ENCODE data around the gene CGREF1.

CGREF1 gene, protein sequence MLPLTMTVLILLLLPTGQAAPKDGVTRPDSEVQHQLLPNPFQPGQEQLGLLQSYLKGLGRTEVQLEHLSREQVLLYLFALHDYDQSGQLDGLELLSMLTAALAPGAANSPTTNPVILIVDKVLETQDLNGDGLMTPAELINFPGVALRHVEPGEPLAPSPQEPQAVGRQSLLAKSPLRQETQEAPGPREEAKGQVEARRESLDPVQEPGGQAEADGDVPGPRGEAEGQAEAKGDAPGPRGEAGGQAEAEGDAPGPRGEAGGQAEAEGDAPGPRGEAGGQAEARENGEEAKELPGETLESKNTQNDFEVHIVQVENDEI

GRCh38 chr2:27118525-27119329, at the start of gene CGREF1:
TSS of gene CGREF1 (minus strand) at chr2:27119128. CDS start at chr2:27104366, 14,762 bp downstream.
- no peak for DNase-seq

DNA sequence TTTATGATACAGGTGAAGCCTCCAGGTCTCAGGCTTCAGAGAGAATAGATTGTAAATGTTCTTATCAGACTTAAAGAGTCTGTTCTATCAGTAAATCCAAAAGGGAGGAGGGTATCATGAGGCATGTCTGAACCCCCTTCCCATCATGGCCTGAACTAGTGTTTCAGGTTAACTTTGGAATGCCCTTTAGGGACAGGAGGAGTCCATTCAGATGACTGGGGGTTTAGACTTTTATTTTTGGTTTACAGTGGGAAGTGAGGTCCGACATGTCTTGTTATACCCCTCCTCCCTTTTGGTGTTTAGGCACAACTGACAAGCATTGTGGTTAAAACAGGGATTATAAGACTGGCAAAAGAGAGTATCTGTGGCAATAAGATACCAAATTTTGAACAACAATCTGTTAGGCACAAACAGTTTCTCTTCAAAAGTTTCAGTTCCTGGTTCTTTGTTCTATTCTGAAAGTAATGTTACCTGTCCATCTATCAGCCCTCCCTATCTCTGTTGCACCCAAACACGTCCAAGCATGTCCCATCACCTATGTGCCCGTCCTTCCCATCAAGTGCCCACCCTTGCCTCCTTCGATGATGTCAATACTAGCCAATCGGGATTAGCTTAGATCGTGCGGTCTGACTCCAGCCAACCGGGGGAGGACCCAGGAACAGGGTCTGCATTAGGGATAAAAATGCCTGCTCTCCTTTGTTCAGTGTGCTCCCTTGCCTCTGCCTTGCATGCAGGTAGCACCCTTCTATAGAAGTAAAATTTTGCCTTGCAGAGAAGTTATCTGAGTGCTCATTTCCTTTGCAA, 46.2 kb upstream of the CGREF1 start:
- no peak for DNase-seq

DNA sequence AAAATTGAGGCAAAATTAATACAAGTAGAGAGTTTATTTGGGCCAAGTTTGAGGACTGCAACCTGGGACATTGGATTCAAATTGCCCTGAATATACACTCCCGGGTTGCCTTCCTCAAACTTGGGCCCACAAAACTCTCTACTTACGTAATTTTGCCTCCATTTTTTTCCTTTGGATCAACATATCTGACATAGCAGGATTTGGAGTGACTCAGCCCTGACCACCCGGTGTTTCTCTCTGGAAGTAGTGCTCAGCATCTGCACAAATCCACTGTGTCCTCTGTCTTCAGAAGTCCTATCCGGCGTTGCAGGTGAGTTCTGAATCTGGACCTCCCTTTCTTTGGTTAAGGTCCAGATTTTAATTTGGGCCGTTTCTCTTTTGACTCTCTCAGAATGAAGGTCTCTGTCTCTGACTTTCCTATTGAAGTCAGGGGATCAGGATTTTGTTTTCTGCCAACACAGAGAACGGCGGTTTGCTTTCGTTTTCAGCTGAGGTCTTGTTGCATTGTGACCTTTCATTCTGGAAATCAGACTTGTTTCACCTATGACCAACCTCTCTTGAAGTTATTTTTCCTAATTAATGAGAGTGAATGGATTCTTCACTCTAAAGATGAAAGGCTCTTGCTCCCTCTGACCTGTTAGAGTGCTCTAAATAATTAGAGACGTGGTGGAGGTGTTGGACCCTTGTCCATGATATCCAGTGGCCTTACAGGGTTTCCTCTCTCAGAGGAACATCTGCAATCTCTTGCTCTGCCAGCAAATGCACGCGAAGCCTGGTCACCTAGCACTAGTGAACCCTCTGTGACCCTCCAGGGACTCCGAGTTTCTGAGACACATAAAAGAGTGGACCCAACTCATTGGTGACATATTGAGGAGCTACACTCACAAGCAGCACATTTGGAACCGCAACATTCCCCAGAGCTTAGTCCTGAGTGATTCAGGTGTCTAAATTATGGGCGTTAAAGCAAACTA, 43.5 kb upstream of the CGREF1 start:
- DNase-seq, result no peak

DNA sequence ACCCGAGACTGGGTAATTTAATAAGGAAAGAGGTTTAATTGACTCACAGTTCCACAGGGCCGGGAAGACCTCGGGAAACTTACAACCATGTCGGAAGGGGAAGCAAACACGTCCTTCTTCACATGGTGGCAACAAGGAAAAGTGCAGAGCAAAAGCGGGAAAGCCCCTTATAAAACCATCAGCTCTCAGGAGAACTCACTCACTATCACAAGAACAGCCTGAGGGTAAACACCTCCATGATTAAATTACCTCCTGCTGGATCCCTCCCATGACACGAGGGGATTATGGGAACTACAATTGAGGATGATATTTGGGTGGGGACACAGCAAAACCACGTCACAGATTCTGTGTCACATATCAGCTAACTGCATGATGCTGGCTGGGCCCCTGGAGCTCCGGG, 41.3 kb upstream of the CGREF1 start:
- no peak for DNase-seq

DNA sequence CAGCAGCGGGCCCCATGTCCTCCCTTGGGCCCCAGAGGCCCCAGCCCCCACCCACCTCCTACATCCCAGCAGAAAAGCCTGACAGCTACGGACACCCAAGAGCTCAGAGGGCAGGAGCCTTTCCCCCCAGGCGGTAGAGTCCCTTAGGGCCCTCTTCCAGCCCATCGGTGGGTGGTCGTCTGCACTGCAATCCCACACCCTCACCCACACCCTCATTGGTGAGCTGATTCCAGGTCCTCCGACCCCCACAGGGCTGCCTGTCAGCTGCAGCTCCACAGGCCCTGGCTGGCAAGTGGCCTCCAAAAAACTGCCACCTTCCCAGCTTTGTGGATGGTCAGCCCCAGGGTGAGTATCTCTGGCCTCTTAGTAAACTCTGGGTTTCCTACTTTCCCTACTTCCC, 40.3 kb upstream of the CGREF1 start:
- no peak for DNase-seq

DNA sequence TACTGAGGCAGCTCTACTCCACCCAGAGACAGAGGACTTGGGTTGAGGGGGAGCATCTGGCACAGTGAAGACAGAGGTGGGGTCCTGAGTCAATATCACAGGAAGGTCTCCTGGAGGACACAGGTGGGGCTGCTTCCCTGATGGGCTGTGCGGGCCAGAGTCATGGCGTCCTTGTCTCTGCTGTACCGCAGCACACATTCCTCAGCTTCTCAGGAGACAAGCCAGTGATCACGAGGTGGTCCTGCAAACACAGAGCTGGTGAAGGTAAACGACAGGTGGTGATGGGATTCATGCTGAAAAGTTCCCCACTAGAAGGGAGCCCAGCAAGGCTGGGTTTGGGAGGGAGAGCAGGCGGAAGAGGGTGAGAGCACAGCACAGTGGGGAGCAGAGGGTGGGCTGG, 39.5 kb upstream of the CGREF1 start:
- DNase-seq, result no peak

GRCh38 chr2:27155069-27155520, 36.2 kb upstream of the CGREF1 start:
- DNase-seq, result no peak

DNA sequence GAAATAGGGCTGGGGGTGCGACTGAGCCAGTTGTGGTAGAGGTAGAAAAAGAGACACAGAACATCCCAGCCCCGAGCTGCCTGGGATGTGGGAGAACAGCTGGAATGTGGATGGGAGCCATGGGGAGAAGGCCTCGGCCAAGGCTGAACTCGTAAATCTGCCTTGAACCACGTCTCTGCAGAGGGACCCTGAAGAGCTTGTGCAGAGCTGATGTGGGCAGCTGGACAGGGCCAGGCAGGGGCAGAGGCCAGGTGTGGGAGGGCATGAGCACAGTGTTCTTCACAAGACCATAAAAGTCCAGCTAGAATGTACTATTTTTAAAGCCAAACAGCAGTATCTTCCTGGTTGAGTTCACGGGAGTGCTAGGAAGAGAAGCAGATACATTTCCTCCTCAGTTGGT, 35.6 kb upstream of the CGREF1 start:
- no peak for DNase-seq

- DNase-seq, result no peak
Observed at GRCh38 chr2:27152796-27153464, 34.0 kb upstream of the CGREF1 start.

DNA sequence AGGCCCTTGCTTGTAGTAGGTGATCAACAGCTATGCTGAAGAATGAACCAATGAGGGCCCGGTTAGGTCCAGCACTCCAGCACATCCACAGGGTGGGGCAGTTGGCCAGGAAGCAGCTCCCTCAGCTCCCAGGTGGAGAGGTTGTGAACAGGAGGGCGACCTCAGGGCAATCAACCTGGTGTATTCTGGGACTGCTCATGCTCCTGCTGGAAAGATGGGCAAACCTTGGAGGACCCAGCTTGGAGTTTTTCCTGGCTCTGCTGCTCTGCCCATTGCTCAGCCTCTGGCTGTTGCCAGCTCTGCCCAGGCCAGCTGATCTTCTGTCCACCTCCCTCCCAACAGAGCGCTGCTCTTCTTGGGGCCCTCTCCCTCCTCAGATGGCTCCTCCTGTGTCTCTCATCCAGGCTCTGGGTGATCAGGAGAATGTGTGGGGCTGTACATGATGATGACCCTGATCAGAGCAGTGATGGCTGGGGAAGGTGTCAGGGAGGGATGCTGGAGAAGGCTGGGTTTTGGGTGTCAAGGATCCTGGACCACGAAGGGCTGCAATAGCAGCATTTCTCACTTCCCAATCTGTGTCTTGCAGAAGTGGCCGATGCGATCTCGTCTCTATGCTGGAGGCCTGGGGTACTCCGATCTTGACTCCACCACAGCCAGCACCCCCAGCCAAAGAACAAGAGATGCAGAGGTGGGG, 33.3 kb upstream of the CGREF1 start:
- no peak for DNase-seq

- no peak for DNase-seq
Observed at GRCh38 chr2:27150639-27151230, 31.8 kb upstream of the CGREF1 start.

- DNase-seq, result no peak
Observed at GRCh38 chr2:27149570-27150405, 30.9 kb upstream of the CGREF1 start.

- no peak for DNase-seq
Observed at GRCh38 chr2:27148801-27149439, 30.0 kb upstream of the CGREF1 start, which contains the start of gene TCF23. TSS of gene TCF23 (plus strand) at chr2:27149004. CDS start at chr2:27149134, 130 bp downstream.

GRCh38 chr2:27147935-27148334, 29.0 kb upstream of the CGREF1 start:
- DNase-seq, result no peak

DNA sequence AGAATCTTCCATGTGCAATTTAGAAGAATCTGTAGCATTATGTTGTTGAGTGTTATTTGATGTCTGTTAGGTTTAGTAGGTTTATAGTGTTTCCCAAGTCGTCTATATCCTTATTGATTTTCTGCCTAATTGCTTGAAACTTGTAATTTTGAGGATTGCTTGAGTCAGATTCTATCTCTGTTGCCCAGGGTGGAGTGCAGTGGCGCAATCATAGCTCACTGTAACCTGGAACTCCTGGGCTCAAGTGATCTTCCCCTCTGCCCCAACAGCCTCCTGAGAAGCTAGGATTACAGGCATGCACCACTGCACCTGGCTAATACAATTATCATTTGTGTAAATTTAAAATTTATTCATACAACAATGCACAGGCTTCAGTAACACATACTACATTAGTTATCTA, 26.8 kb upstream of the CGREF1 start:
- DNase-seq, result no peak

DNA sequence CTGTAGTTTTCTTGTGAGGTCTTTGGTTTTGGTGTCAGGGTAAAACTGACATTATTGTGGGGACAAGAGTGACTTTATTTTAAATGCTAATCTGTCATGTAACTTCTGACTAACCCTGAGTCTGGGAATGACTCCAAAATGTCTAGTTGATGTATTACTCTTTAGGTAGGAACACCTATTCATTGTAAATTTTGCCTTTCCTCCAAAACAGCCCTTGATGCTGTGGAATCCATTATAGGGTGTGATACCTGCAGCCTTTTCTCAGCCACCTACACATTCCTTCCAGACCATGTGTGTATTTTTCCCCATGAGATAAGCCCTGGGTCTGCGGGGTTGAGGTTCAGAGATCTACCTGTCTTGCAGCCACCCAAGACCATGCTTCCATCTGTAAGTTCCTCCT, 24.4 kb upstream of the CGREF1 start:
- no peak for DNase-seq

DNA sequence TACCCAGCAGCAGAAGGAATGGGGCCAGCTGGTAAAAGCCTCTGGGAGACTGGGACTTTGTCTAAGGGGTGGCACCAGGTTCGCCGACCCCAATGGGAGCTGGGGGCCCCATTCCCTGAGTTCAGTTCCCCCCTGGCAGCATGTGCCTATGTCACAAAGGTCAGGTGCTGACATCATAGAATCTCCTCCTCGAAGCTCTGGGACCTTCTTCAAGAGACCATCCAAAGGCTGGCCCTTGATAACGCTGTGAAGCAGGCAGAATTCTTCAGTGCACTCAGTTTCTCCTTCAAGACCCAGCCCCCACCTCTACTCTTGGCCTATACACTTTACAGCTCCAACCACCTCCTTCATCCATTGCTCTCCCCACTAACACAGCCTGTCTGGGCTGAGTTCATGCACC, 20.4 kb upstream of the CGREF1 start, which contains the start of gene PRR30:
PRR30 (minus strand) TSS at position 101 of the 400 bp plus-strand sequence. CDS start 1,081 bp downstream, outside the sequence.
- DNase-seq, result no peak

DNA sequence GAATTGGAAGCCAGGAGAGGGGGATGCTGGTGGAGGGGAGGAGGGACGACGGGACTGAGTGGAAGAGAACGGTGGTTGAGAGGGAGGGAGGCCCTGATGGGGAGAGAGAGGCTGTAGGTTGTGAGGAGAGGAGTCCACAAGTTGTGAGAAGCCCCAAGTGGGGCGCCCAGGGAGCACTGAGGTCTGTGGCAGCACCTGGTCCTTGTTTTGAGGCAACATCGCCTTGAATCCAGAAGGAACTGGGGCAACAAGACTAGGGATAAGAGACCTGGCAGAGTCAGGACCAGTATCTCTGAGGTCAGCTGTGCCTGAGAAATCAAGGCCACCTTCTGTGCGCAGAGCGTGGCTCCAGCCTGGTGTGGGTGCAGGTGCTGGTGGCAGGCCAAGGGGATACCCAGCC, 19.2 kb upstream of the CGREF1 start:
- no peak for DNase-seq

Measured in GF-D8 (cell line).